Activated T-cell treated with anti-CD3 and anti-CD28 coated beads for 1 hour (primary cell): Measurements from ENCODE around the gene AKAP10.
A peak's percentile ranks its signal among the peaks of the same experiment; 100 is the strongest.
"Not testable (repeated sequence)": the region's sequence is repeated elsewhere in the genome, so short reads cannot be mapped to it uniquely, and the experiment has no call there.

Experiments used
- DNase-seq: peaks from one replicate; pipeline ENCODE4 v3.0.0-alpha.2; 2020; ENCODE audit warnings: low read depth

AKAP10 gene

GRCh38 chr17:19915245-19915978 lies 62.2 kb downstream of the AKAP10 start:
- DNase-seq, result no peak

- DNase-seq, result no peak
Measured at GRCh38 chr17:19911033-19911432, 66.6 kb downstream of the AKAP10 start.

GRCh38 chr17:19909139-19909538 lies 68.5 kb downstream of the AKAP10 start:
- no peak for DNase-seq

- no peak for DNase-seq
Measured at GRCh38 chr17:19905502-19905901, 72.1 kb downstream of the AKAP10 start.

GRCh38 chr17:19904924-19905323 lies 72.7 kb downstream of the AKAP10 start:
- no peak for DNase-seq

GRCh38 chr17:19904412-19904811 lies 73.2 kb downstream of the AKAP10 start:
- no peak for DNase-seq

DNA sequence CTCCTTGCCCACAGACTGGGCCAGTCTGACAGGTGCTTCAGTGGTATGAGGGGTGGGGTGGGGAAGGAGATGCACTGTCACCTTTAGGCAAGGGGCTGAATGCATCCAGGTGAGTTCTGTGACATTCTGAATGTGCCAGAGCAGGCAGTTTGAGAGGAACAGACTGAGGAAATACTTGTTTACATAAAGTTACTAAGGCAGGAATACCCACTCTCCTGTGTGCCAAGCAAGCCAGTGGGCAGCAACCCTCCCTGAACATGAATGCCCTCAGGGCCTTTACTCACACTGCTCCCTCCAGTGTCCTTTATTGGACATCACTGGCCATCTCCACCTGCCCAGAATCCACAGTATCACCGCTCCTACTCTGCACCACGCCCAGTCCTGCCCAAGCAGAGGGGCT lies 76.8 kb downstream of the AKAP10 start:
- no peak for DNase-seq

GRCh38 chr17:19897903-19898302 lies 79.7 kb downstream of the AKAP10 start:
- DNase-seq, result no peak

DNA sequence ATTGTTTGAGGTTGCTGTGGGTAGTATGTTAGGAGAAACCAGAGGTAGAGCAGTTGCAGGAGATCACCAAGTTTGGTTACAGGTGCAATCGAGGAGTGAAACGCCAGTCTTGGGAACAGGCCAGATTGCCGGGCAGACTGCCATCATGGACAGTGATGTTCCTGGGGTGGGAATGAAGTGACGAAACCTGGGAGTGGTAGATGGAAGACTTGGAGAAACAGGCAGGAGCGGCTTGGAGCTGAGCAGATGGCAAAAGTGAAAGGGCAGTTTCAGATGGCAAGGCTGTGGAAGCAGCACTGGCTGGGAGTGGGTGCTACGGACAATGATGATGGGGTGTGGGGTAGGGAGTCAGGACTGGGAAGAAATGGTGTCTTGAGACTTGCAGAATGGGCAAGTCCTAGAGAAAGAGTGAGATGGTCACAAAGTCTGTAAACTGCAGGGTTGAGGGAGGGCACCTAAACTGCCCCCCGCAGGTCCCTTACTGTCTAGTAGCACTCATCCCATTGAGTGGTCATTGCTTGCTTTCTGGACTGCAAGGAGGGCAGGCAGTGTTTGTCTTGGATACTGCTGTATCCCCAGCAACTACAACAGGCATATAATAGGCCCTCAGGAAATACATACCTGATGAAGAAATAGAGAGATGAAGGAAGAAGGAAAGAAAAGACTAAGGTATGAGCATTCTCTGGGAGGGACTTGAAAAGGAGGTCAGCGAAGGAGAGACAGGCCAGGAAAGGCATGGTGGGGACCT lies 80.4 kb downstream of the AKAP10 start:
- no peak for DNase-seq

- no peak for DNase-seq
Measured at GRCh38 chr17:19896679-19897078, 80.9 kb downstream of the AKAP10 start.

DNA sequence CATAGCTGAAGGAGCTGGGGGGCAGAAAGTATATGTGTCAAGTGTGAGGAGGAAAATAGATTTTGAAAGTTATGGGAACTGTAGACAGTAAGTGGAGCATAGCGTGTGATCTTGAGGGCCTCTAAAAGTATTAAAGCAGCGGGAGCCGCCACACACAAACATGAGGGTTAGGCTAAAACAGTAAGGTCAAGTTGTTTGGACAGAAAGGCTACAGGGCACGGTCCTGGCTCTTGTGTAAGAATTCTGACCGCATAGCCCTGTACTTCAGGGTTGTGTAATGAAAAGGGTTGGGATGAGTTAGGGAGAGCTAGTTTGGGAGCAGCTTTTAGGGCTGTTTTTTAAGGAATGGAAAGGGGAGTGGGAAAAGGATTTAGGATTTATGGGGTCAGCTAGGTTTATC lies 87.1 kb downstream of the AKAP10 start:
- DNase-seq, result not testable (repeated sequence)

DNA sequence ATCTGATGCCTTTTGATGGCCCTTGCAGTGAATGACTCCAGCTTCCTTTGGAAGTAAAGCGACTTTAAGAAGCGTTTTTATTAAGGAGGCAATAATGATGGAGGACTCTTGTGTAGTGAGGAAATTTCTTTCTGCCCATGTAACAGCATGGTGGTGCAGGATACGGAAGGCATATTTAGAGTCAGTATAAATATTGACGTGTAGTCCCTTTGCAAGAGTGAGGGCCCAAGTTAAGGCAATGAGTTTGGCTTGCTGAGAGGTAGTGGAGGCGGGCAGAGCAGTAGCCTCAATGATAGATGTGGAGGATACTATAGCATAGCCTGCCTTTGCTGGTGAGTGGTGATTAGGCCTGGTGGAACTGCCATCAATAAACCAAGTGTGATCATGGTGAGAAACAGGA lies 87.6 kb downstream of the AKAP10 start:
- DNase-seq, result not testable (repeated sequence)

GRCh38 chr17:19886116-19886515 lies 91.5 kb downstream of the AKAP10 start:
- DNase-seq, result no peak

DNA sequence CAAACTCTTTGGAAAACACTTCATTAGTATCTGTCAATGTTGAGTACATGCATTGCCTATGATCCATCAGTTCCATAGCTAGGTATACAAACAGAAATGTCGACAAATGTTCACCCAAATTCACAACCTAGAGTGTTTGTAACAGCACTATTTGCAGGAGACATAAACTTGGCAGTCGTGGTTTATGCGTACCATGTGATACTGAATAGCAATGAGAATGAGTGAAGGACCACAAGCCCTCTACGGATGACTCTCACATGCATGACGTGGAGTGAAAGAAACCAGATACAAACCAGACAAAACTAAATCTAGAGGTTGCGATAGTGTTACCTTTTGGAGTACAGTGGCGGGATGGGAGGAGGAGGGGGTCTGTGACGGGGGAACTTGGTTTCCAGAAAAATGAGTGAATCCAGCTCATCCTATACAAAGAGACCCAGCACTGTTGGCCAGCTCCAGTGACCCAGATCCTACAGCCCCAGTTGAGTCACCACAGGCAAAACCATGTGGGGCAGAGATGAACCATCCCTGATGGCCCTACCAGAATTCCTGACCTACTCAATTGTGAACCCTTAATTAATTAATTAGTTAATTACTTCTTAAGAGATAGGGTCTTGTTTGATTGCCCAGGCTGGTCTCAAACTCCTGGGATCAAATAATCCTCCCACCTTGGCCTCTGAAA lies 94.0 kb downstream of the AKAP10 start:
- no peak for DNase-seq

- DNase-seq, result no peak
Measured at GRCh38 chr17:19880393-19880792, 97.2 kb downstream of the AKAP10 start.

DNA sequence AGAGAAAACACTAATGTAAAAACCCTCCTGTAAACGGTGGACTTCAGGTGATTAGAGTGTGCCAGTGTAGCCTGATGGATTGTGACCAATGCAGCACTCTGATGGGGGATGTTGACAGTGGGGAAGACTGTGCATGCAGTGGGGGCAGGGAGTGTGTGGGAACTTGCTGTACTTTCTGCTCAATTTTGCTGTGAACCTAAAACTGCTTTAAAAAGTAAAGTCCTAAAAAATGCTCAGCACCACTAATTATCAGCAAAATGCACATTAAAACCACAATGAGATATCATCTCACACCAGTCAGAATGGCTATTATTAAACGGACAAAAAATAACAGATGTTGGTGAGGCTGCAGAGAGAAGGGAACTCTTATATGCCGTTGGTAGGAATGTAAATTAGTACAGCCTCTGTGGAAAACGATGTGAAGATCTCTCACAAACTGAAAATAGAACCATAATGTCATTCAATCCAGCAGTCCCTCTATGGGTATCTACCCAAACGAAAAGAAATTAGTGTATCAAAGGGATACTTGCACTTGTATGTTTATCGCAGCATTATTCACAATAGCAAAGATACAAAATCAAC lies 100.2 kb downstream of the AKAP10 start:
- no peak for DNase-seq

DNA sequence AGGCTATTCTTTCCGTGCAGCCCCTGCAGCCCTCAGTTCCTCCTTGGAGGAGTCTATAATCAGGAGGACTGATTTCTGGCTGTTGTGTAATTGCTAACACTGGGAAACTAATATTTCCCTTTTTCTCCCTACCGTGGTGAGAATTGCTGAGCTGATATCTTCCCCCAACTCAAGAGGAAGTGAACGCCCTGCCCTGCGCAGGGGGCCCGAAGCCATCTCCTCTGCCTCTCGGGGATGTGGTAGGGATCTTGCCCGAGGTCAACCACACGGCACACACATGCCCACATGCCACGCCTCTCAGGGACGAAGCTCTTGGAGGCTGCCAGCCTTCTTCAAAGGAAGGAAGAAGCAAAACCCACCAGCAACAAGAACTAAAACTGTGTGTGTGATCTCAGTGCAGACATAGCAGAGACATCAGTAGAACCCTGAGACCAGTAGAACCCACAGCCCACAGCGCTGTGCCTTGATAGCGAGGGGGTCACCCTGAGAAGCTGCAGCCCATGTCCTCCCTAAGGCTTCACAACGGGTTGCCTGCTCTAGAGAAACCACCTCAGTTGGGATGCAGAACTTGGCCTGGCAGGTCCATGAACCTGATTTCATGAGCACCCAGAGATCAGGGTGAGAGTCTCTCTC lies 101.0 kb downstream of the AKAP10 start:
- peak; percentile 29 for DNase-seq

GRCh38 chr17:19874256-19874655 lies 103.4 kb downstream of the AKAP10 start:
- DNase-seq, result no peak

DNA sequence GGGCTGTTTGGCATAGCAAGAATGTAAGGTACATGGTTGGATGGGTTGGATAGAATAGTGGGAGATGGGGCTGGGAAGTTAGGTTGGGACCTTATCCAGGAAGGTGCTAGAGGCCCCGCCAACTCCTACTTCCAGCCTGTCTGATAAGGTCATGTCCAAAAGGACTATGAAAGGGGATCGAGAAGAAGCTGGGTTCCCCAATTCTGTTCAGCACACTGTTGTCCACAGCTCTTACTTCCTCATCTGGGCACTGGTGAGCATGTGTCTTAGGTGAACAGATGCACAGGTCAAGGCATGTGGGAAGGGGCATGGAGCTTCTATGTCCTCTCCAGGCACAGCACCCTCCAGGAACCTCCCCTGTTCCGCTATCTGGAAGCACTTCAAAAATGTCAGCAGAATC lies 104.3 kb downstream of the AKAP10 start:
- no peak for DNase-seq

GRCh38 chr17:19868079-19868395 lies 109.6 kb downstream of the AKAP10 start:
- no peak for DNase-seq

DNA sequence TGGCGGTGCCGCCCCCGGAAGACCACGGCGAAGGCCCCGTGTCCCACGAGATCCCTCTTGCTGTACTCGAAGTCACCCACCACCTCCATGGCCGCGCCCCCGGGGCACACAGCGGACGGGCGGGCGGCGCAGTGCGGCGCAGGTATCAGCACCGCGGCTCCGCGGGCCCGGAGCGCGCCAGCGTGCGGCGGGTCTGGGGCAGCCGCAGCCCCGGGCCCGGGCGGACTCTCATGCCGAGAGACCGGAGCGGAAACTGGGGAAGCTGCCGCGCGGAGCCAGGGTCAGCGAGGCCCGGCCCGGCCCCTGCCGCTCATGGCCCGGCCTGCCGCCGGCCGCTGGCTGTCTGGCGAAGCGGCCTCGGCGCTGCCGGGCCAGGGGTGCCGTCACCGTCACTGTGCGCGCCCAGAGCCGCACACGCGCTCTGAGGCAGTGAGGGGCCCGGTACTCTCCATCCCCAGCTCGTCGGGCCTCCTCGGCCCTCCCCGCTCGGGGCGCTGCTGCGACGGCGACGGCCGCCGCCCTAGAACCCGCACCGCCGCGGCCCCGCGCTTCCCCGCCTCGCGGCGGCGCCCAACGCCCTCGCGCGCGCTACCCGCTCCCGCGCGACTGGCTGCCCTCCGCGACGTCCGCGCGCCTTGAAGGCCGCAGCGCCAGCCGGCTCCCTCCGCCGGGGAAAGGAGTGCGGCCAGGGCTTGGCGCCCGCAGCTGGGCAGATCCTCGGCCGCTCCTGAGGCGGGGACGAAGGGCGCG lies 110.1 kb downstream of the AKAP10 start, which contains the start of gene ULK2:
TSS of gene ULK2 (minus strand) at position 608 of the 750 bp plus-strand sequence. CDS start at position 89, 519 bp downstream.
- peak; percentile 38 for DNase-seq

DNA sequence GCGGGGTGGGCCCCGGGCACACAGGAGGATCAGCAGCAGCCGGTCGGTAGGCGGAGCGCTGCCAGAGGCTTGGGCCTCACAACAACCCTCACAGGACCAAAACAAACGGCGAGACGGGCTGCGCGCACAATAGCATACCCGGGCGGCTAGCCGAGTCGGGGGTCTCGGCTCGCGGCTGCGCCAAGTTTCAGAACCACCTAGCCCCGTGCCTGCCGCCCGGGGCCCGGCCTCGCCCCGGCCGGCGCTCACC lies 110.6 kb downstream of the AKAP10 start:
- peak; percentile 34 for DNase-seq
